ENCODE results near the gene GPC6.

The GPC6 gene

DNA sequence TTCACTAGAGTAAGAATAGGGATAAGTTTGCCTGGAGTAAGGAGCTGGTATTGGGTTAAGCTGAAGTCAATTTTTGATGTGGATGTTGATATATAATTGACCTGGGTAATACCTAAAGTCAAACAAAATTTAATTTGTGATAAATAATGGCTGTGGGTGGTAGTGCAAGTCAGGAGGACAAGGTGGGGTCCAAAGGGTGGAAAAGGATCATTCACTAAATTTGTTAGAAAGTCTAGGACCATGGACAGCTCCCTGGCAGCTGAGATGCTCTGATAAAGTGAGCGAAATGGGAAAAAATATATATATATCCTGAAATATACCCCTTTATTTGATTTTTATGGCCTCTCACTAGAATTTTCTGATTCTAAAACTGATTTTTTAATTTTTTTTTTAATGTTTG is 463.5 kb downstream of the GPC6 start:
- H3K36me3 ChIP-seq (ENCODE audit: control insufficient read depth, insufficient read depth, low read length) = no peaks in the 10 kb centered on the region
- no CpG with 5 or more reads among the region's 1 CpG for WGBS (ENCODE audit: insufficient coverage, insufficient read length)
- H3K9me3 ChIP-seq (ENCODE audit: control insufficient read depth, insufficient read depth, low read length) = no peaks in the 10 kb centered on the region
- DNase-seq (ENCODE audit: low read depth, low spot score) = peak; percentile 9
- H3K27me3 ChIP-seq (ENCODE audit: control insufficient read depth, insufficient read depth, low read length) = no peaks in the 10 kb centered on the region
- no peak overlapping the region for H3K27ac ChIP-seq (ENCODE audit: low read length)
- H3K4me3 ChIP-seq (ENCODE audit: low read length) = no peak overlapping the region
- H3K4me1 ChIP-seq (ENCODE audit: control insufficient read depth, insufficient read depth, low read length) = no peaks in the 10 kb centered on the region

DNA sequence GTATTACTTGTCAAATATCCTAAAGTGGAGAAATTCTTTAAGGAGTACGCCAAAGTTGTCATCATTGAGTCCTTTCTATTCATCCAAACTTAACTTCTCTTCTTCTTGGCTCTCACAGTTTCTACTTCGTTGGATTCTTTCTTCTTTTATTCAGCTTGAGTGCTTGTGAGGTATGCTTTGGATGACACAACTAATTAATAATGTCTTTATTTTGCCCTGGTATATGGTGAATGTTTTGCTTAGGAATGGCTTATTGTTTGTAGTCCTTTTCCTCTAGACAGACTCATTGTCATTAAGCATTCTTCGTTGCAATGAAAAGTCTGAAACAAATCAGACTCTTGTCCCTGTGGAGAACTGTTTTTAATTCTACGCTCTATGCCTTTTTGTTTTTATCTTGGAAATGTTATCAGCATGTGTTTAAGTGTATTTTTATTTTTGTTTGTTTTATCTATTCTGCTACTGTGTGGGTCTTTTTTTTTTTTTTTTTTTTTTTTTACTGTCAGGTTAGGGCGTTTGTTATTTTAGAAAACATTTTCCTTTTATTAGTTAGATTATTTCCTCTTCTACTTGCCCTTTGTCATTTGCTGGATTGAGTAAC is 471.5 kb downstream of the GPC6 start:
- Histone ChIP-seq H3K4me1 (ENCODE audit: control insufficient read depth, insufficient read depth, low read length) (no peaks in the 10 kb centered on the region), H3K27ac (ENCODE audit: low read length) (no peak overlapping the region), H3K27me3 (ENCODE audit: control insufficient read depth, insufficient read depth, low read length) (no peaks in the 10 kb centered on the region), H3K4me3 (ENCODE audit: low read length) (no peak overlapping the region), H3K9me3 (ENCODE audit: control insufficient read depth, insufficient read depth, low read length) (no peaks in the 10 kb centered on the region), H3K36me3 (ENCODE audit: control insufficient read depth, insufficient read depth, low read length) (no peaks in the 10 kb centered on the region)
- DNase-seq (ENCODE audit: low read depth, low spot score) = no peak
- no CpG with 5 or more reads among the region's 5 CpGs for WGBS (ENCODE audit: insufficient coverage, insufficient read length)

DNA sequence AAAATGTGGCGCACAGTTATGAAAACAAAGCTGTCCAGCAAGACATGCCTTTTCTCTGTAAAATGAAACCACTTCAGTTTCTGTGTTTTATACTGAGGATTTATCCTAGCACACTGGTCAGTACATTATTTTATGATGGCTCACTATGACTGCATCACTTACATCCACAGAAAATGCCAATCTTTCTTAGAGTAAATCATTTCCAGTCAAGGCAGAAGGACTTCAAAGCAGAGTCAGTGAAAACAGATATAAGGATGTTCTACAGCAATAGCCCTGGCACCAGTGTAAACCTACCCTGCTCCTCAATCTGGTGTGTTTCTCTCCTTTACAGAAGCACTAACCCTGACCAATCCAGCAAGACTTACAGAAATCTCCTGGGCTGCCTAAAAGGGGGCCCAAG is 473.5 kb downstream of the GPC6 start:
- Histone ChIP-seq H3K9me3 (ENCODE audit: control insufficient read depth, insufficient read depth, low read length) (no peaks in the 10 kb centered on the region), H3K27ac (ENCODE audit: low read length) (no peak overlapping the region), H3K36me3 (ENCODE audit: control insufficient read depth, insufficient read depth, low read length) (no peaks in the 10 kb centered on the region), H3K4me1 (ENCODE audit: control insufficient read depth, insufficient read depth, low read length) (no peaks in the 10 kb centered on the region), H3K4me3 (ENCODE audit: low read length) (no peak overlapping the region), H3K27me3 (ENCODE audit: control insufficient read depth, insufficient read depth, low read length) (no peaks in the 10 kb centered on the region)
- WGBS (ENCODE audit: insufficient coverage, insufficient read length) = no CpG with 5 or more reads among the region's 1 CpG
- no peak for DNase-seq (ENCODE audit: low read depth, low spot score)

DNA sequence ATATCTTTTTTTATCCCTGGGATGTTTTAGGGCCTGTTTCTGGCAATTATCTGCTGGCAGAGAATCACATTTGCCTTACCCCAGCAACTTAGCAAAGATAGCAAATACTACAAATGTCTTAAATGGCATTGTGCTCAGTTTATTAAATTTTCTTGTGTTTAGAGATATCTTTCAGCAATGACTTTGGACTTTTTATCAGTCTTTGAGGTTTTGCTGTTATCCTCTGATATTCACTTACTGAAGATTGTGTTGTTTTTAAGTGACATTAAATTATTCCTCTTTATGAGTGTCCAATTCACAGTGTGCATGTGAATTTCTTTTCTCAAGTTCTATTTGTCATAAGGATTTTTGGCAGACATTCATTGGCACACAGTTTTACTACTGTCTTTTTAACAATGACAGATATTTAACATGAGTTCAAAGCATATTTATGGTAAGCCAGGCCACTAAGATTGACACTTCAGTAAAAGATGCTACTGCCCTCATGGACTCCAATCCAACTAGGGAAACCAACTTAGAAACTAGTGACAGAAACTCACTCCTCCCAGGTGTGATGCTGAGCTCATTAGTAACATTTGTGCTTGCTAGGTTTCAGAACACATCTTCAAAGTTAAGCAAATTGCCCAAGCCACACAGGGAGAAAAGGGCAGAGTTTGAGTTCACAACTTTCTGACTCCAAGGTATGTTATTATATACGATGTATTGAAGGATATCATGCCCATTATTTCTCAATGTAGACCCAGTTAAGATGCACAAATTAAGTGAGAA is 481.9 kb downstream of the GPC6 start:
- no peak overlapping the region for H3K27ac ChIP-seq (ENCODE audit: low read length)
- no peaks in the 10 kb centered on the region for H3K27me3 ChIP-seq (ENCODE audit: control insufficient read depth, insufficient read depth, low read length)
- H3K4me3 ChIP-seq (ENCODE audit: low read length) = no peak overlapping the region
- DNase-seq (ENCODE audit: low read depth, low spot score) = no peak
- no peaks in the 10 kb centered on the region for H3K36me3 ChIP-seq (ENCODE audit: control insufficient read depth, insufficient read depth, low read length)
- WGBS (ENCODE audit: insufficient coverage, insufficient read length) = no CpG with 5 or more reads among the region's 1 CpG
- H3K9me3 ChIP-seq (ENCODE audit: control insufficient read depth, insufficient read depth, low read length) = no peaks in the 10 kb centered on the region
- no peaks in the 10 kb centered on the region for H3K4me1 ChIP-seq (ENCODE audit: control insufficient read depth, insufficient read depth, low read length)

DNA sequence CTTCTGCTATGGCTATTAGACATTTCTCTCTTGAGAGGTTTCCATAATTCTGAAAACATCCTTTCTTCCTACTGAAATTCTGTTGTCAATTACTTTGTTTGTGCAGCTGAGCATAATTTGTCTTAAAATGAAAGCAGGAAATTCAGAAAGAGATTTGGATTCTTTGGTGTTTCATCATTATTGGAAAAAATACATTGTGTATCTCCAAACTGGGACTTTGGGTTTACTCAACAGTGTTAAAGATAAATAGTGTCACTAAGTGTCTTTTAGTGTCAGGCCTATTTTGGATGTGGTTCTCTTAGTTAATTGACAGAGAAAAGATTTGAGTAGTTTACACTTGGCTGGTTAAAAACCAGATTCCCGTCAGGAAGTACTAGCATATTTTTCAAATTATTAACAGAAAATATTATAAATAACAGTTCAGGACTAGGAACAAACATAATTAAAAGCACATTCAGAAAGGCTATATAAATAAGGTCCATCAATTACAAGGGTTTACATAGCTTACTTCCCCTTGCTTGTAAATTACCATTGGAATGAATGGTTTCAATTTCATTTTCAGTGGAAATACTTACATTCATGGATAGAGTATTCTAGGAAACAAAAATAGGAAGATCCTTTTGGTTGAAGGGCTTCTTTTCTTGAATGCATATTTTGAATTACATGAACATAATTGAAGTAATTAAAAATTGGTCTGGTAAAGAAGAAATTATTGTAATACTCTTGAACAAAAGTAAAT is 483.1 kb downstream of the GPC6 start:
- no CpG with 5 or more reads among the region's 1 CpG for WGBS (ENCODE audit: insufficient coverage, insufficient read length)
- Histone ChIP-seq H3K9me3 (ENCODE audit: control insufficient read depth, insufficient read depth, low read length) (no peaks in the 10 kb centered on the region), H3K27ac (ENCODE audit: low read length) (no peak overlapping the region), H3K4me3 (ENCODE audit: low read length) (no peak overlapping the region), H3K27me3 (ENCODE audit: control insufficient read depth, insufficient read depth, low read length) (no peaks in the 10 kb centered on the region), H3K36me3 (ENCODE audit: control insufficient read depth, insufficient read depth, low read length) (no peaks in the 10 kb centered on the region), H3K4me1 (ENCODE audit: control insufficient read depth, insufficient read depth, low read length) (no peaks in the 10 kb centered on the region)
- no peak for DNase-seq (ENCODE audit: low read depth, low spot score)

DNA sequence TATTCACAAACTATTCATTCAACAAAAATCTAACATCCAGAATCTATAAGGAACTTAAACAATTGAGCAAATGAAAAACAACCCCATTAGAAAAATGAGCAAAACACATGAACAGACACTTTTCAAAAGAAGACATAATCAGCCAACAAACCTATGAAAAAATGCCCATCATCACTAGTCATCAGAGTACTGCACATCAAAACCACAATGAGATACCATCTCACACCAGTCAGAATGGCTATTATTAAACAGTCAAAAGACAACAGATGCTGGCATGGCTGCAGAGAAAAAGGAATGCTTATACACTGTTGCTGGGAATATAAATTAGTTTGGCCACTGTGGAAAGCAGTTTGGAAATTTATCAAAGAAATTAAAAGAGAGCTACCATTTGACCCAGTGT is 487.6 kb downstream of the GPC6 start:
- no peaks in the 10 kb centered on the region for H3K27me3 ChIP-seq (ENCODE audit: control insufficient read depth, insufficient read depth, low read length)
- H3K9me3 ChIP-seq (ENCODE audit: control insufficient read depth, insufficient read depth, low read length) = no peaks in the 10 kb centered on the region
- H3K4me1 ChIP-seq (ENCODE audit: control insufficient read depth, insufficient read depth, low read length) = no peaks in the 10 kb centered on the region
- no peak for DNase-seq (ENCODE audit: low read depth, low spot score)
- H3K36me3 ChIP-seq (ENCODE audit: control insufficient read depth, insufficient read depth, low read length) = no peaks in the 10 kb centered on the region
- H3K4me3 ChIP-seq (ENCODE audit: low read length) = no peak overlapping the region
- H3K27ac ChIP-seq (ENCODE audit: low read length) = no peak overlapping the region

DNA sequence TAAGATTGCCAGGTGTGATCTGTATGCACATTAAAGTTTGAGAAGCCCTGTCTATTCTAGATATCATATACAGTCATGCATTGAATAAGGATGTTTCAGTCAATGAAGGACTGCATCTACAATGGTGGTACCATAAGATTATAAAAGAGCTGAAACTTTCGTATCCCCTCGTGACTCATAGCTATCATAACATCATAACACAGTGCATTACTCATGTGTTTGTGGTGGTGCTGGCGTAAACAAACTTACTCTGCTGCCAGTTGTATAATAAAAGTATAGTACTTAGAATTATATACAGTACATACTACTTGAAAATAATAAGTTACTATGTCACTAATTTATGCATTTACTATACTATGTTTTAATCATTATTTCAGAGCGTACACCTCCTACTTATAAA is 489.3 kb downstream of the GPC6 start:
- Histone ChIP-seq H3K9me3 (ENCODE audit: control insufficient read depth, insufficient read depth, low read length) (no peaks in the 10 kb centered on the region), H3K27me3 (ENCODE audit: control insufficient read depth, insufficient read depth, low read length) (no peaks in the 10 kb centered on the region), H3K4me3 (ENCODE audit: low read length) (no peak overlapping the region), H3K27ac (ENCODE audit: low read length) (no peak overlapping the region), H3K4me1 (ENCODE audit: control insufficient read depth, insufficient read depth, low read length) (no peaks in the 10 kb centered on the region), H3K36me3 (ENCODE audit: control insufficient read depth, insufficient read depth, low read length) (no peaks in the 10 kb centered on the region)
- DNase-seq (ENCODE audit: low read depth, low spot score) = no peak
- no CpG with 5 or more reads among the region's 4 CpGs for WGBS (ENCODE audit: insufficient coverage, insufficient read length)

DNA sequence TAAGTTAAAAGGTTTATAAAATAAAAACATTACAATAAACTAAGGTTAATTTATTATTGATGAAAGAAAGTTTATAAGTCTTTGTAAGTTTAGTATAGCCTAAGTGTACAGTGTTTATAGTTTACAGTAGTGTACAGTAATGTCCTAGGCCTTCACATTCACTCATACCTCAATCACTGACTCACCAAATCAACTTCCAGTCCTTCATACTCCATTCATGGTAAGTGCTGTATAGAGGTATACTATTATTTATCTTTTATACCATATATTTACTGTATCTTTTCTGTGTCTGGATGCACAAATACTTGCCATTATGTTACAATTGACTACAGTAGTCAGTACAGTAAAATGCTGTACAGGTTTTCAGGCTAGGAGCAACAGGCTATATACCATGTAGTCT is 490.0 kb downstream of the GPC6 start:
- DNase-seq (ENCODE audit: low read depth, low spot score) = no peak
- Histone ChIP-seq H3K27me3 (ENCODE audit: control insufficient read depth, insufficient read depth, low read length) (no peaks in the 10 kb centered on the region), H3K4me3 (ENCODE audit: low read length) (no peak overlapping the region), H3K36me3 (ENCODE audit: control insufficient read depth, insufficient read depth, low read length) (no peaks in the 10 kb centered on the region), H3K9me3 (ENCODE audit: control insufficient read depth, insufficient read depth, low read length) (no peaks in the 10 kb centered on the region), H3K27ac (ENCODE audit: low read length) (no peak overlapping the region), H3K4me1 (ENCODE audit: control insufficient read depth, insufficient read depth, low read length) (no peaks in the 10 kb centered on the region)

DNA sequence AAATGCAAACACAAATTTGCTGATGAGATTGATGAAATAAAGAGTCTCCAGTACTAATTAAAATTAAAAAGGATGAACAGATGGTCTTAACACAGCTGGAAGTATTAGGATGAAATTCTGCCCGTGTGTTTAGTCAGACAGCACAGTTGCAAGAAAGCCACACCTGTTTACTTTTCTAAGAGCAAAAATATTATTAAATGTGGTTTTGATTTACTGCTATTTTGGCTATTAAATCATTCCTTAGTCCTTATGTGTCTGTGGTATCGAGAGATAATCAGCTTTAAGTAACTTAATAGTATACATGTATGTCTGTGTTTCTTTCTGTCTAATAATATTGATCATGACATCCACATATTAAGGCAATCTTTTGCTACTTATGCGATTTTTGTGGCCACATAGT is 494.9 kb downstream of the GPC6 start:
- WGBS (ENCODE audit: insufficient coverage, insufficient read length) = no CpG with 5 or more reads among the region's 3 CpGs
- no peaks in the 10 kb centered on the region for H3K4me1 ChIP-seq (ENCODE audit: control insufficient read depth, insufficient read depth, low read length)
- DNase-seq (ENCODE audit: low read depth, low spot score) = no peak
- H3K27me3 ChIP-seq (ENCODE audit: control insufficient read depth, insufficient read depth, low read length) = no peaks in the 10 kb centered on the region
- H3K9me3 ChIP-seq (ENCODE audit: control insufficient read depth, insufficient read depth, low read length) = no peaks in the 10 kb centered on the region
- H3K4me3 ChIP-seq (ENCODE audit: low read length) = no peak overlapping the region
- H3K36me3 ChIP-seq (ENCODE audit: control insufficient read depth, insufficient read depth, low read length) = no peaks in the 10 kb centered on the region
- H3K27ac ChIP-seq (ENCODE audit: low read length) = no peak overlapping the region

DNA sequence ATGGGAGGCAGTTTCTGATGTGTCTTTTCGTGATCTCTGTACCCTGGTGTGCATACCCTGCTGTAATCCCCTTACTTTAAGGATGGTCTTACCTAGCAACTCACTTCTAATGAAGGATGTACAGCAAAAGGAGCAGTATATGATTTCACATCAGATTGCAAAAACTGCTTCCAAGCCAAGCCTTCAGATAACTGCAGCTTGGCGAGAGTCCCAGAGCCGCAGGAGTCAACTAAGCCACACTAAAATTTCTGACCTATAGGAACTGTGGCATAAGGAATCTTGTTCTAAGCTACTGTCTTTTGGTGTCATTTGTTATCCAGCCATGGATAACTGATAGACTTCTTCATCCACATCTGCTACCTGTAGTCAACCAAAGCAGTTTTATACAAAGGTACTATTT is 496.7 kb downstream of the GPC6 start:
- no peaks in the 10 kb centered on the region for H3K36me3 ChIP-seq (ENCODE audit: control insufficient read depth, insufficient read depth, low read length)
- WGBS (ENCODE audit: insufficient coverage, insufficient read length) = no CpG with 5 or more reads among the region's 3 CpGs
- H3K9me3 ChIP-seq (ENCODE audit: control insufficient read depth, insufficient read depth, low read length) = no peaks in the 10 kb centered on the region
- no peaks in the 10 kb centered on the region for H3K4me1 ChIP-seq (ENCODE audit: control insufficient read depth, insufficient read depth, low read length)
- no peaks in the 10 kb centered on the region for H3K27me3 ChIP-seq (ENCODE audit: control insufficient read depth, insufficient read depth, low read length)
- no peak for DNase-seq (ENCODE audit: low read depth, low spot score)
- no peak overlapping the region for H3K27ac ChIP-seq (ENCODE audit: low read length)
- H3K4me3 ChIP-seq (ENCODE audit: low read length) = no peak overlapping the region

Data from iPS DF 6.9 (cell line).